Subcutaneous preadipocyte (primary cell): Measurements from ENCODE around the gene FAM180A. TPM values are rescaled to one million over a fixed set of nuclear protein-coding genes. Genes with fewer than 3 reads are reported as not detected.

ENCODE experiments used
- total RNA-seq: library from RNA; depleted of rRNA; stranded (reverse); fragments of >200 nt; gene quantifications from 2 replicates; pipeline ENCODE4 v1.2.3, GENCODE V29; 2012

Gene FAM180A
- 60.6 and 73.5 TPM in 2 replicates for total RNA-seq

GRCh38 chr7:135748770-135749169 is at the start of gene FAM180A:
FAM180A (minus strand) TSS chr7:135748813; CDS start chr7:135748580, 233 bp downstream.

GRCh38 chr7:135728136-135728669 is 20.4 kb downstream of the FAM180A start, which contains the start of gene SLC13A4:
SLC13A4 (minus strand) TSS chr7:135728186; CDS start chr7:135727496, 690 bp downstream.

Other genes with a start within 250 kb of the FAM180A start
- 10.7 and 16.0 TPM in 2 replicates for gene CNOT4, start 238.7 kb downstream of the FAM180A start, total RNA-seq
- 70.9 and 101 TPM in 2 replicates for gene NUP205, start 190.9 kb downstream of the FAM180A start, total RNA-seq
- gene STMP1, start 86.3 kb downstream of the FAM180A start, total RNA-seq = 12.9 and 16.2 TPM in 2 replicates
- 0.98 and 1.5 TPM in 2 replicates for gene SLC13A4, start 20.6 kb downstream of the FAM180A start, total RNA-seq
- gene MTPN, start 228.5 kb upstream of the FAM180A start, total RNA-seq = 99.2 and 124 TPM in 2 replicates